IPS-15b (cell line): ENCODE measurements around the gene SMIM1.

ENCODE experiments used
- H3K27me3 ChIP-seq: one replicate; pipeline ENCODE4 v1.6.1; 2013; ENCODE audit warnings: low read length; ENCODE audit not compliant: control insufficient read depth, insufficient read depth
- H3K36me3 ChIP-seq: one replicate; pipeline ENCODE4 v1.6.1; 2013; ENCODE audit warnings: low read length; ENCODE audit not compliant: control insufficient read depth, insufficient read depth
- H3K4me1 ChIP-seq: one replicate; pipeline ENCODE4 v1.6.1; 2013; ENCODE audit warnings: mild to moderate bottlenecking, low read length; ENCODE audit not compliant: control insufficient read depth, insufficient read depth
- H3K4me3 ChIP-seq: one replicate; pipeline ENCODE4 v1.5.1; 2013; ENCODE audit warnings: low read depth, low read length
- H3K9ac ChIP-seq: one replicate; pipeline ENCODE4 v1.6.1; 2013; ENCODE audit warnings: low read depth, mild to moderate bottlenecking, low read length
- H3K9me3 ChIP-seq: one replicate; pipeline ENCODE4 v1.6.1; 2013; ENCODE audit warnings: mild to moderate bottlenecking, low read length; ENCODE audit not compliant: control insufficient read depth, insufficient read depth

Gene SMIM1

DNA sequence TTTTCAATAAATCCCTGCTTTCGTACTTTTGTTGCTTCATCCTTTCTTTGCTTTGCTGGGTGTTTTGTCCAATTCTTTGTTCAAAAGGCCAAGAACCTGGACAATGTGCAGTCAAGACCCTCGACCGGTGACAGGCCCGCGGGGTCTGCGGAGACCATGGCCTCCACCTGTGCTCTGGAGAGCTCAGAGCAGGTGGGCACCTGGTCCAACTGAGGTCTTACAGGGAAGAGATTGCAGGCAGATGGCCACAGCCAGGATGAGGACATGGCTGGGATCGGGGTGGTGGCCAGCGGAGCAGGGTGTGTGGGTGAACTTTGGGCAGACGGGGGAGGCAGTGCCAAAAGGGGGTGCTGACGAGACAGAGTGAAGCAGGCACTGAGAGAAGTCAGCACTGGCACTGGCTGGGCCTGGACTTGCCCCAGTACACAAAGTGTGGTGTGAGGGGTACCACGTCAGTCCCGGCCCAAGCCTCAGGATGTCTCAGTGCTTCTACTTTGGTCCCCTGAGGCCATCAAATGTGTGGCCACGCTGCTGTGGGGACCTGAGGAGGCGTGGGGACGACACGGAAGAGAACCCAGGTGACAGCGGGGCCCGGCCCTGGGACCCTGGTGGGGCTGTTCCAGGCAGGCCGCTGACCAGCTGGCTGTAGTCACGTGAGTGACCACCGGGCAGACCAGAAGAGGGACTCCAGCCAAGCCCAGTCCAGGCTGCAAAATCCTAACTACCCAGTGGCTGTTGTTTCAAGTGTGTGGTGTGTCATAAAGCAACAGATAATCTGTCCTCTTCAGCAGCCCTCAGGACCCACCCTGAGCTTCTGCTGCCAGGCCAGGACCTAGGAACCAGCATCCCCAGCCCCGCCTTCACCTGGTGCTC lies 30.7 kb upstream of the SMIM1 start:
- Histone ChIP-seq H3K9me3 (no peaks in the 10 kb centered on the region), H3K9ac (no peak overlapping the region), H3K27me3 (no peaks in the 10 kb centered on the region), H3K36me3 (peaks cover 54% of the 10 kb centered on the region), H3K4me1 (peaks cover 10% of the 10 kb centered on the region), H3K4me3 (no peak overlapping the region)

DNA sequence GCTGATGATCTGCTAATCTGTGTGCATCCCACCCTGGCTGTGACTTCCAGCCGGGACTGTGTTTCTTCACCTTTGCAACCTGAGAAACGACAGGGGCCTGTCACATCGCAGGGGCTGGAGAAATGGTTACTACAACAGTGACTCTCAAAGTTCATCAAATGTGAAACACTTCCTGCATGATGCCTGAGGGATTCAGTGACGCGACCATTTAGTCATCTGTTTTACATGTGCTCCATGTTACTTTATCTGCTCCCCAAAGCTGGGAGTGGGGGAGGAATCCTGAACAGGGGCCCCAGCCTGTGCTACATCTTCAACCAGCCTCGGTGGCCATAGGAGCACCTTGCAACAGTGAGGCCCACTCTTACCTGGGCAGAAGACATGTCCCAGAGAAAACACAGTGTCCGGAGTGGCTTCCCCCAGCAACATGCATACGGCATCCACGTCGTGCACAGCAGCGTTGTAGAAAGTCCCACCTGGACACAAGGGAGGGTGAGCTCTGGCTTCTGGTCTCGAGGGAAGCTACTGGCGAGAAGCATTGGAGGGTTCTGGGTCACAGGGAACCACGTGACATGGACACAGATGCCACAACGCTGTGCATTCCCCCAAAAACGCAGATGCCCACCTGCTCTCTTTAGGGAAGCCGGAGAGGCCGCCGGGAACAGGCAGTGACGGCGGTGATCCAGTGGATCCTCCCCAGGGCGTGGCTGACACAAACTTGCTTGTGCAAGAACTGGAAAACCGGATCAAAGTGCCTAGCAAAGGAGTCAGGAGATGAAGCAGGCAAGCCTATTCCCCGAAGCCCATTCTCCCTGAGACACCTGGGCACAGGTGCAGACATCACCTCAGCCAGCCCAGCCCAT lies 29.9 kb upstream of the SMIM1 start:
- Histone ChIP-seq H3K27me3 (no peaks in the 10 kb centered on the region), H3K4me3 (no peak overlapping the region), H3K4me1 (peaks cover 10% of the 10 kb centered on the region), H3K36me3 (peaks cover 48% of the 10 kb centered on the region), H3K9me3 (no peaks in the 10 kb centered on the region), H3K9ac (no peak overlapping the region)

DNA sequence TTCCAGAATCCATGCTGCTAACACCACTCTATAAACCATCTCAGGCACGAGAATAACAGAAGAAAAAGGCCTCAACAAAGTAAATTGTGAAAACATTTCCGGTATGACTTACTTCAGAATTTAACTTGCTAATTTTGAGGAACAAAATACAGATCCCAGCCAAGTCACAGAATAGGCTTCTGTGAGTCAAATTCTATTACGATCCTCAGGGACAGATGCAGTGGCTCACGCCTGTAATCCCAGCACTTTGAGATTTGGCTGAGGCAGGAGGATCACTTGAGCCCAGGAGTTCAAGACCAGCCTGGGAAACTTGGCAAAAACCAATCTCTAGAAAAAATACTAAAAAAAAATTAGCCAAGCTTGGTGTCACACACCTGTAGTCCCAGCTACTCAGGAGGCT lies 29.1 kb upstream of the SMIM1 start:
- Histone ChIP-seq H3K4me1 (peaks cover 10% of the 10 kb centered on the region), H3K9me3 (no peaks in the 10 kb centered on the region), H3K27me3 (no peaks in the 10 kb centered on the region), H3K36me3 (peaks cover 41% of the 10 kb centered on the region), H3K9ac (no peak overlapping the region), H3K4me3 (no peak overlapping the region)

DNA sequence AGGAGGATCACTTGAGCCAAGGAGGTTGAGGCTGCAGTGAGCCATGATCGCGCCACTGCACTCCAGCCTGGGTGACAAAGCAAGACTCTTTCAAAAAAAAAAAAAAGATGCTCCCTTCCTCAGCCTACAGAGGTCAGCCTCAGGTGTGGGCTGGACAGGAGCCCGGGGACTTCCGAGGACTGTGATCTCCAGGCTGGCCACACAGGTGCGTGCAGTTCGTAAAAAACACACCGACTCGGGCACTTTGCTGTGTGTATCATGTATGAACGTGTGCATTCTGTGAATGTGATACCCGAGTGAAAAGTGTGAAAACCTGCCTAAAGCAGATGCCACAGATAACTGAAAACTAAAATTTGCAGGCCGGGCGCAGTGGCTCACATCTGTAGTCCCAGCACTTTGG lies 28.7 kb upstream of the SMIM1 start:
- Histone ChIP-seq H3K27me3 (no peaks in the 10 kb centered on the region), H3K4me1 (peaks cover 10% of the 10 kb centered on the region), H3K36me3 (peaks cover 38% of the 10 kb centered on the region), H3K9me3 (no peaks in the 10 kb centered on the region), H3K9ac (no peak overlapping the region), H3K4me3 (no peak overlapping the region)

DNA sequence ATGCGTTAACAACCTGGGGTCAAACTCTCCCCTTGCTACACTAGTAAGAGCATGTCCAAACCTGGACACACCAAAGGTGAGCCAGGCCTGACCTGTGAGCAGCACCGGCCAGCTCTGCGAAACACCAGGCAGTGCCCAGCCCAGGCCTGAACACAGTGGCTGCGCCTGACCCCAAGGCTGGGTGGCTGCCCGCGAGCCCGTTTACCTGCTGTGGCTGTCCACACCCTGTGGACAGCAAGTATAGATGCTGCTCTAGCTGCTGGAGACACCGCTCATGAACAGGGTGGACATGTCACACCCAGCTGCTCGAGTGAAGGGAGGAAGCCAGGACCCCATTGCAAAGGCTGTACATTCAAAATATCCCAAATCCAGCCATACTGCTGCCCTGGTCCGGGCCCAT lies 27.9 kb upstream of the SMIM1 start:
- H3K9me3 ChIP-seq = no peaks in the 10 kb centered on the region
- peaks cover 10% of the 10 kb centered on the region for H3K4me1 ChIP-seq
- H3K9ac ChIP-seq = no peak overlapping the region
- no peaks in the 10 kb centered on the region for H3K27me3 ChIP-seq
- H3K4me3 ChIP-seq = no peak overlapping the region
- peaks cover 38% of the 10 kb centered on the region for H3K36me3 ChIP-seq

DNA sequence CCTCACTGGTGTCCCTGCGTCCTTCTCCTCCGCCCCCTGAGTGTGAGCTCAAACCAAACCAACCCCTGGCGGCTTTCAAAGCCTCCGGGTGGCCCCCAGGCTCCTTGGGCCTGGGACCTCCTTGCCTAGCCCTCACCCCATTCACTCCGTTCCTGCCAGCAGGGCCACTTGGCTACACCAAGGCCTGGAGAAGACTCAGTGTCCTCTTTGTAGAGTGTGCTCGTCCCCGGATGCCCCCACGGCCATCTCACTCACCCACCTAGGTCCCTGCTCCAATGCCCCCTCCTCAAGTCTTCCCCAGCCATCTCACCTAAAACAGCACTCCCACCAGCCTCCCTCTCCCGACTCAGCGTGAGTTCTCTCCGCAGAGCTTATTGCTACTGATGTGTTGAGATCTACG lies 27.5 kb upstream of the SMIM1 start:
- Histone ChIP-seq H3K4me1 (peaks cover 10% of the 10 kb centered on the region), H3K36me3 (peaks cover 34% of the 10 kb centered on the region), H3K27me3 (no peaks in the 10 kb centered on the region), H3K9me3 (no peaks in the 10 kb centered on the region), H3K9ac (peak overlapping the region; percentile 47), H3K4me3 (peak overlapping the region; percentile 13)

DNA sequence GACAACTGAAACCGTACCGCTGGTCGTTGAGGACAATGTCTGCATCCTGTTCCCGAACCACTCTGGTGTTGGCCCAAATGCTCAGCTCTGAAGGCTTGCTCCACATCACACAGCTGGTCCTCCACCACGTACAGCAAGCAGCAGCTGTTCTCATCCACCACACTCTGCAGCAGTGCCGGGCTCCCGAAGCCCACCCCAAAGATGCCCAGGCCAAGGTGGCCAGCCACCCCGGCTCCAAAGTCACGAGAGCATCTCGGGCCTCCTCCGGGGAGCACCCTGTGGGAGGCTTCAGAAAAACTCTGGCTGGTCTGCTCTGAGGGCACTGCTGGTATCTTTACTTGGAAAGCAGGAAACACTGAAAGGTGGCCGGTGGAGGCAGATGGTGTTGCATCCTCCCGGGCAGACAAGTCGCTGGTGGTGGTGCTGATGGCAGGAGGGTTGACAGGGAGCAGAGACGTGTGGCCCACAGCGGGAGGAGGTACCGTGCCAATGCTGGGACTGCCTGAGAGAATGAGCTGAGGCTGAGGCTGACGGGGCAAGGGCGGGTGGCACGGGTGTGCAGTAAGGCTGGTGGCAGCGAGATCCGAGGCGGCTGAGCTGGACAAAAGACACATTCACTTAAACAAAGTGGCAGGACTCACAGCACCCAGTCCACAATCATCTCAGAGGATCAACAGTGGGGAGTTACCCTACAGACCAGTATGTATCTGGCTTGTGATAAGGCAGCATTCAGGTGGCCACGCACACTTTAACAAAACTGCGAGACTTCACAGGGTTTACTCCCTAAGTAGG lies 26.8 kb upstream of the SMIM1 start:
- Histone ChIP-seq H3K36me3 (peaks cover 29% of the 10 kb centered on the region), H3K9ac (peak overlapping the region; percentile 47), H3K4me3 (peak overlapping the region; percentile 70), H3K4me1 (peaks cover 10% of the 10 kb centered on the region), H3K9me3 (no peaks in the 10 kb centered on the region), H3K27me3 (no peaks in the 10 kb centered on the region)

DNA sequence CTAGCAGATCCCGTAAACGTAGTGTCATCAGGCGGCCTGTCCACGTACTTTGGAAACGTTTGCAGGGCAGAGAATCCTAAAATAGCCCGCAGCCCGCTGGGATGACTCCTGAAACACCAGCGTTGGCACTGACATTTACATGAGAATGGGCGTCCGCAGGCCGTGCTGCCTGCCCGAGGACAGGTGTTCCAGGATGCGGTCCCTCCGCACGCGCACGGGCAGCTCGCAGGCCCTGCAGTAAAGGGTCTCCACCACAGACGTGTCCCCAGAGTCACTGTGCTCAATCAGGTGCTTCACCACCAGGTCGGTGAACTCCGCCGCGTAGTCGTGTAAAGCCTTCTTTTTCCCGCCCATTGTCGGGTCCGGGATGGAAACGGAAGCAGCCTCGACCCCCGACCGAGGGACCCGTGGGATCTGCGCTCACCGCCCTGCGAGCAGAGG lies 26.1 kb upstream of the SMIM1 start:
- Histone ChIP-seq H3K27me3 (no peaks in the 10 kb centered on the region), H3K9ac (peak overlapping the region; percentile 54)

DNA sequence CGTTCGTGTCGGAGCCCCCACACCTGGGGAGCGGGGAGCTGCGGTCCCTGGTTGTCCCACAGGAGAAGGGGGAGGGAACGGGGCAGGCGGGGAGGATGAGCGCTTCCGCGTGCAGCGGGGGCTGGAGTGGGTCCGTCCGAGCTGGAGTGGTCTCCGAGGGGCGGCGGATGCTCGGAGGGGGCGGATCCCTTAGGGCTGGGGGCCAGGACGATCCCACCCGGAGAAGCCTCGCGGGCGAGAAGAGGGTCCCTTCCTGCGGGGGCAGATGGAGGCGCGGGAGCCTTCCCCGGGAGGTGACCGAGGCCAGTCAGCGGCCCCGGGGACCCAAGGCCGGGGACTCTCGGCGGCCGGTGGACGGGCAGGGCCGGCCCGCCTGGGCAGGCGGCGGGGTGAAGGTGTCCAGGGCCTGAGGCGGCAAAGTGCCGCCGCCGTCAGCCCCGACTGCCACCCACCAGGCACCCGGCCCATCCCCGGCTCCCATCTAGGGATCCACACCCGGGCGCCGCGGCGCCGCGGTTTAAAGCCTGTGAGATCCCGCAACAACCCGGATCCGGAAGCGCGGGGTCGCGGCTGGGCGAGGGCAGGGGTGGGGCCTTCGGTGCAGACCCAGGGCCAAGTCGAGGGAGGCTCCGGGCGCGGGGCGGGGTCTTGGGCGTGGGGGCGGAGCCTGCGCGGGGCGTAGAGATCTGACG lies 25.6 kb upstream of the SMIM1 start:
- peak overlapping the region; percentile 70 for H3K4me3 ChIP-seq
- H3K9ac ChIP-seq = peak overlapping the region; percentile 54
- peaks cover 19% of the 10 kb centered on the region for H3K36me3 ChIP-seq
- no peaks in the 10 kb centered on the region for H3K9me3 ChIP-seq
- peaks cover 10% of the 10 kb centered on the region for H3K4me1 ChIP-seq
- H3K27me3 ChIP-seq = no peaks in the 10 kb centered on the region

More for the DNA sequence above, 26.1 kb upstream of the SMIM1 start:
- Histone ChIP-seq H3K9me3 (no peaks in the 10 kb centered on the region), H3K4me1 (peaks cover 10% of the 10 kb centered on the region), H3K36me3 (peaks cover 25% of the 10 kb centered on the region), H3K4me3 (peak overlapping the region; percentile 70)

DNA sequence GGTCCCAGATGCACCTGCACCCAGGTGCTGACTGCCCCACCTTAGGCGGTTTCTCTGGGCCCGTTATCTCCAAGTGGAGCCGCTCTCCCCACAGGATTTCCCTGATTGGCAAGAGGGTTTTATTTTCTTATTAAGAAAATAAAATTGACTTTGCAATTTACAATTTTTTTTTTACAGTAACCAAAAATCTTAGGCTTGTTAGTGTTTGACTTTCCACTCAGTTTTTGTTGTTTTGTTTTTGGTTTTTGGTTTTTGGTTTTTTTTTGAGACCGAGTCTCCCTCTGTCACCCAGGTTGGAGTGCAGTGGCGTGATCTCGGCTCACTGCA lies 25.1 kb upstream of the SMIM1 start:
- Histone ChIP-seq H3K9ac (no peak overlapping the region), H3K27me3 (no peaks in the 10 kb centered on the region), H3K36me3 (peaks cover 14% of the 10 kb centered on the region), H3K4me3 (no peak overlapping the region), H3K4me1 (peaks cover 10% of the 10 kb centered on the region), H3K9me3 (no peaks in the 10 kb centered on the region)

DNA sequence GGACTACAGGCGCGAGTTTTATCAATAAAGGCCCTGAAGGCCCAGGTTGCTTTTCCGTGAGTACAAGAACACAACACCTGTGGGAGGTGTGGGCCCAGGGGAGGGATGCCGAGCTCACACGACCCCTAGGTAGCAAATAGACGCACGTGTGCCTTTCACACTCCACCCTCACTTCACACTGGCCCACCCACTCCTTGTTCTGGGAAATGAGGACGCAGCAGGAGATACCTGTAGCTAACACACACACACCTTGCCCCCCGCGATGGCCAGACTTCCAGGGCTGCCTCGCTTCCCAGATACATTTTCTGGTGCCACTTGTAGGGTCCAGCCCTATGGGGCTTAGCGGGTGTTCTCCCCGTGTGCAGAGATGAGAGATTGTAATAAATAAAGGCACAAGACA lies 24.6 kb upstream of the SMIM1 start:
- H3K9me3 ChIP-seq = no peaks in the 10 kb centered on the region
- no peak overlapping the region for H3K9ac ChIP-seq
- no peak overlapping the region for H3K4me3 ChIP-seq
- no peaks in the 10 kb centered on the region for H3K27me3 ChIP-seq
- peaks cover 10% of the 10 kb centered on the region for H3K36me3 ChIP-seq
- peaks cover 10% of the 10 kb centered on the region for H3K4me1 ChIP-seq
